ENCODE data around the gene NTRK2.
A peak's percentile ranks its signal among the peaks of the same experiment; 100 is the strongest.

The NTRK2 gene

GRCh38 chr9:84647699-84648098, 21.8 kb upstream of the NTRK2 start:
- no peak overlapping the region for H3K4me3 ChIP-seq (ENCODE audit: low read length)
- TF ChIP-seq, protein P1, sequence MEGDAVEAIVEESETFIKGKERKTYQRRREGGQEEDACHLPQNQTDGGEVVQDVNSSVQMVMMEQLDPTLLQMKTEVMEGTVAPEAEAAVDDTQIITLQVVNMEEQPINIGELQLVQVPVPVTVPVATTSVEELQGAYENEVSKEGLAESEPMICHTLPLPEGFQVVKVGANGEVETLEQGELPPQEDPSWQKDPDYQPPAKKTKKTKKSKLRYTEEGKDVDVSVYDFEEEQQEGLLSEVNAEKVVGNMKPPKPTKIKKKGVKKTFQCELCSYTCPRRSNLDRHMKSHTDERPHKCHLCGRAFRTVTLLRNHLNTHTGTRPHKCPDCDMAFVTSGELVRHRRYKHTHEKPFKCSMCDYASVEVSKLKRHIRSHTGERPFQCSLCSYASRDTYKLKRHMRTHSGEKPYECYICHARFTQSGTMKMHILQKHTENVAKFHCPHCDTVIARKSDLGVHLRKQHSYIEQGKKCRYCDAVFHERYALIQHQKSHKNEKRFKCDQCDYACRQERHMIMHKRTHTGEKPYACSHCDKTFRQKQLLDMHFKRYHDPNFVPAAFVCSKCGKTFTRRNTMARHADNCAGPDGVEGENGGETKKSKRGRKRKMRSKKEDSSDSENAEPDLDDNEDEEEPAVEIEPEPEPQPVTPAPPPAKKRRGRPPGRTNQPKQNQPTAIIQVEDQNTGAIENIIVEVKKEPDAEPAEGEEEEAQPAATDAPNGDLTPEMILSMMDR (conservative IDR thresholded peaks at IDR 0.05; ENCODE audit: low read depth, low read length), result no peak
- DNase-seq (ENCODE audit: low read depth), result no peak

DNA sequence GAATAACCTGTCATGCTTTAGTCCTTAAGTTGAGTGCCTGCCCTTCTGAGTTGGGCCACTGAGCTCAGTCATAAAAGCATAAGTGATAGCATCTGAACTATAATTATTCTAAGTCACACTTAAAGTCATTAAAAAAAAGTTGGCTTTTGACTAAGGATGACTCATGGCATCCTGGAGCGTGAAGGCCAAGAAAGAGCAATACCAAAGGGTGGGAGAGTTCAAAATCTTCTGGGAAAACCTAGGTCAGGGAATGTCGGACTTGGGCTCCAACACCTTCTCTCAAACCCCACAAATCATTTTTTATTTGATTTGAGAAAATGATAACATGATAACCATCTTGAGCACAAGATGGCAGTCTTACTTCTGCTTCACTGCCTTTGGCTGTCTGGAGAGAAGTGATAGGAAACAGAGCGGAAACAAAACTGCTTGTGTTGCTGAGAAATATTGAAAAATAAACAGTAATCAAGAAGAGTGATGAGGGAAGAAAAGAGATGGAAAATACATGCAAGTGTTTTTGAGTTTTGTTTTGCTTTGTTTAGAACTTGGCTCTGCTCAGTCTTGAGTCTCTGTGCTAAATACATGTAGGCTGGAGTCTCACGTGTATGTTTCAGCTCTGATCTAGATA, 16.9 kb upstream of the NTRK2 start:
- TF ChIP-seq, protein P1 (conservative IDR thresholded peaks at IDR 0.05; ENCODE audit: low read depth, low read length), result no peak
- DNase-seq (ENCODE audit: low read depth), result no peak
- no peak overlapping the region for H3K4me3 ChIP-seq (ENCODE audit: low read length)

- no peak for DNase-seq (ENCODE audit: low read depth)
- TF ChIP-seq, protein P1 (conservative IDR thresholded peaks at IDR 0.05; ENCODE audit: low read depth, low read length), result no peak
Measured at GRCh38 chr9:84655447-84655846, 14.1 kb upstream of the NTRK2 start.

GRCh38 chr9:84659313-84659712, 10.2 kb upstream of the NTRK2 start:
- DNase-seq (ENCODE audit: low read depth), result no peak
- no peak overlapping the region for H3K4me3 ChIP-seq (ENCODE audit: low read length)
- TF ChIP-seq, protein P1 (conservative IDR thresholded peaks at IDR 0.05; ENCODE audit: low read depth, low read length), result no peak

More at GRCh38 chr9:84655447-84655846, 14.1 kb upstream of the NTRK2 start:
- no peak overlapping the region for H3K4me3 ChIP-seq (ENCODE audit: low read length)

DNA sequence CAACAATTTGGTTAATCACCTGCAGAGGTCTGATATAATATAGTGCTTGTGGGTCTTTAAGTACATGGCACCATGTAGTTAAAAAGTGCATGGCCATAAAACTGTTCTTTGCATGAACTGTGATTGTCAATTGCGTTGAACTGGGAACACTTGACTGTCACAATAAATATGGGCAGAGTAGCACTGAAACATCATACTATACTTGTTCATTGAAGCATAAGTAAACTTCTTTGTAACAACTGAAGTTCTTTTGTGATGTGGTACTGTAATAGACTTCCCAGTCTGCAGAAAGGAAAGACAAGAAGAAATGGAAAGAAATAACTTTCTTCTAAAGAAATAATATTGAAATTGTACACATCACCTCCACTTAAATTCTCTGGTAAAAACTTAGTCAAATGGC, 9.8 kb upstream of the NTRK2 start:
- TF ChIP-seq, protein P1 (conservative IDR thresholded peaks at IDR 0.05; ENCODE audit: low read depth, low read length), result no peak
- no peak for DNase-seq (ENCODE audit: low read depth)
- H3K4me3 ChIP-seq (ENCODE audit: low read length), result no peak overlapping the region

- TF ChIP-seq, protein P1 (conservative IDR thresholded peaks at IDR 0.05; ENCODE audit: low read depth, low read length), result peak; percentile 69
- peak overlapping the region; percentile 28 for H3K4me3 ChIP-seq (ENCODE audit: low read length)
- no peak for DNase-seq (ENCODE audit: low read depth)
Measured at GRCh38 chr9:84667571-84668195, 1.8 kb upstream of the NTRK2 start.
